H1 (cell line): ENCODE measurements around the gene KCTD2. TPM values are rescaled to one million over a fixed set of nuclear protein-coding genes. Genes with fewer than 3 reads are reported as not detected.

Source experiments
- CTCF ChIA-PET: fragments of 300-600 bp; sonication (Branson Sonifier 250); formaldehyde crosslinking; loops from one replicate; lab custom pipeline; 2021; ENCODE audit not compliant: partially characterized antibody; lab: Charles Lee
- POLR2A ChIA-PET: fragments of 300-600 bp; sonication (Branson Sonifier 250); formaldehyde crosslinking; loops from one replicate; lab custom pipeline; 2021; ENCODE audit warnings: inconsistent platforms; ENCODE audit not compliant: partially characterized antibody; lab: Charles Lee
- DNase-seq, 2 experiments: peaks; one replicate each; pipeline versions ENCODE4 v3.0.0 to v3.0.0-alpha.2; 2010 to 2022; ENCODE audit warnings: low spot score in 2 of 2, low read depth in 1 of 2, mixed read lengths in 1 of 2
- FAIRE-seq: peaks from 2 replicates; lab custom pipeline; 2011; peaks lifted over from hg19 to GRCh38; lab: Jason Lieb, UNC
- H2AFZ ChIP-seq: 2 replicates; pipeline ENCODE4 v1.8.1; 2012; ENCODE audit warnings: low read length, inconsistent platforms
- H2AK5ac ChIP-seq: 2 replicates; pipeline ENCODE4 v1.6.1; 2013; ENCODE audit warnings: low read depth, low read length
- H2BK120ac ChIP-seq: replicated peaks from 2 replicates; pipeline ENCODE3; 2013; ENCODE audit warnings: low read depth, low read length, inconsistent platforms
- H2BK12ac ChIP-seq: 2 replicates; pipeline ENCODE4 v1.6.1; 2013; ENCODE audit warnings: low read depth, low read length
- H2BK15ac ChIP-seq: 2 replicates; pipeline ENCODE4 v1.6.1; 2013; ENCODE audit warnings: low read length
- H2BK20ac ChIP-seq: 2 replicates; pipeline ENCODE4 v1.6.1; 2013; ENCODE audit warnings: low read length
- H2BK5ac ChIP-seq: 2 replicates; pipeline ENCODE4 v1.6.1; 2013; ENCODE audit warnings: low read depth, low read length
- H3K14ac ChIP-seq: 2 replicates; pipeline ENCODE4 v1.6.1; 2013; ENCODE audit warnings: inconsistent platforms; ENCODE audit not compliant: insufficient read length
- H3K18ac ChIP-seq: 2 replicates; pipeline ENCODE4 v1.6.1; 2013; ENCODE audit warnings: low read length; ENCODE audit errors: extremely low read depth
- H3K23ac ChIP-seq: 2 replicates; pipeline ENCODE4 v1.6.1; 2013; ENCODE audit warnings: inconsistent platforms; ENCODE audit not compliant: insufficient read length
- H3K23me2 ChIP-seq: 2 replicates; pipeline ENCODE4 v1.6.1; 2013; ENCODE audit warnings: low read depth, low read length
- H3K27ac ChIP-seq: 2 replicates; pipeline ENCODE4 v1.6.1; 2011; ENCODE audit warnings: low read depth, low read length, inconsistent platforms
- H3K27me3 ChIP-seq, 4 experiments: replicated peaks in 1 of 4; 1 replicate in 1 of 4; 2 replicates in 3 of 4; pipeline versions ENCODE4 v1.6.1 to v1.8.1; 2011 to 2013; ENCODE audit warnings: low read length in 3 of 4, mild to moderate bottlenecking in 3 of 4, inconsistent platforms in 2 of 4, mixed read lengths in 2 of 4, moderate library complexity in 1 of 4; ENCODE audit not compliant: control insufficient read depth in 3 of 4, insufficient read depth in 3 of 4; ENCODE audit errors: extremely low read depth in 1 of 4
- H3K36me3 ChIP-seq, 4 experiments: 2 replicates each; pipeline versions ENCODE4 v1.6.1 to v1.8.1; 2011 to 2013; ENCODE audit warnings: mild to moderate bottlenecking in 4 of 4, low read length in 3 of 4, moderate library complexity in 2 of 4, control low read depth in 1 of 4, inconsistent platforms in 1 of 4; ENCODE audit not compliant: insufficient read depth in 4 of 4, control insufficient read depth in 2 of 4
- H3K4ac ChIP-seq: replicated peaks from 2 replicates; pipeline ENCODE3; 2013; ENCODE audit warnings: low read length, low read depth, mixed read lengths, inconsistent platforms; ENCODE audit not compliant: insufficient read length
- H3K4me1 ChIP-seq, 4 experiments: replicated peaks in 1 of 4; 1 replicate in 1 of 4; 2 replicates in 3 of 4; pipeline versions ENCODE4 v1.6.1 to v1.8.1; 2011 to 2013; ENCODE audit warnings: low read length in 3 of 4, inconsistent platforms in 2 of 4, mixed read lengths in 1 of 4; ENCODE audit not compliant: insufficient read depth in 4 of 4, control insufficient read depth in 3 of 4
- H3K4me2 ChIP-seq, 2 experiments: 2 replicates each; pipeline versions ENCODE4 v1.6.1 to v1.8.1; 2011 to 2013; ENCODE audit warnings: low read depth in 2 of 2, low read length in 2 of 2, control low read depth in 1 of 2, inconsistent platforms in 1 of 2, mild to moderate bottlenecking in 1 of 2; ENCODE audit not compliant: insufficient read depth in 1 of 2
- H3K4me3 ChIP-seq, 4 experiments: fragments of 200-600, 300-600 bp in 1 of 4; sonication (generic), shearing (Covaris generic), sonication (Bioruptor Twin) in 1 of 4; 2 replicates each; pipeline versions ENCODE4 v1.5.1 to v1.8.1; 2011 to 2016; ENCODE audit warnings: low read length in 4 of 4, low read depth in 3 of 4, control low read depth in 2 of 4, inconsistent platforms in 2 of 4, mild to moderate bottlenecking in 2 of 4, mixed read lengths in 1 of 4, moderate library complexity in 1 of 4; ENCODE audit not compliant: insufficient read depth in 2 of 4; ENCODE audit errors: extremely low read depth in 1 of 4
- H3K56ac ChIP-seq: replicated peaks from 2 replicates; pipeline ENCODE3; 2013; ENCODE audit warnings: low read depth, mild to moderate bottlenecking, mixed read lengths, low read length, inconsistent platforms; ENCODE audit not compliant: insufficient read length
- H3K79me1 ChIP-seq: 2 replicates; pipeline ENCODE4 v1.6.1; 2013; ENCODE audit warnings: low read depth, low read length, control low read depth
- H3K79me2 ChIP-seq, 2 experiments: 2 replicates each; pipeline versions ENCODE4 v1.6.1 to v1.8.1; 2012 to 2013; ENCODE audit warnings: low read length in 2 of 2, mild to moderate bottlenecking in 2 of 2, inconsistent platforms in 1 of 2; ENCODE audit not compliant: insufficient read depth in 2 of 2, control insufficient read depth in 1 of 2
- H3K9ac ChIP-seq, 4 experiments: replicated peaks in 1 of 4; 1 replicate in 1 of 4; 2 replicates in 3 of 4; pipeline versions ENCODE4 v1.6.1 to v1.8.1; 2011 to 2013; ENCODE audit warnings: low read depth in 3 of 4, low read length in 3 of 4, control low read depth in 2 of 4, mild to moderate bottlenecking in 2 of 4, moderate library complexity in 2 of 4, inconsistent platforms in 1 of 4; ENCODE audit errors: extremely low read depth in 1 of 4
- H3K9me3 ChIP-seq, 2 experiments: 2 replicates each; pipeline versions ENCODE4 v1.6.1 to v1.8.1; 2012 to 2013; ENCODE audit warnings: mild to moderate bottlenecking in 2 of 2, moderate library complexity in 2 of 2, control low read depth in 1 of 2, inconsistent platforms in 1 of 2, low read depth in 1 of 2, low read length in 1 of 2, mixed read lengths in 1 of 2; ENCODE audit not compliant: insufficient read depth in 2 of 2
- H4K20me1 ChIP-seq, 2 experiments: replicated peaks in 1 of 2; 2 replicates each; pipeline versions ENCODE3 to v1.8.1; 2011 to 2013; ENCODE audit warnings: inconsistent platforms in 2 of 2, low read length in 2 of 2, mild to moderate bottlenecking in 1 of 2; ENCODE audit not compliant: insufficient read depth in 2 of 2, control insufficient read depth in 1 of 2
- H4K5ac ChIP-seq: 2 replicates; pipeline ENCODE4 v1.6.1; 2013; ENCODE audit warnings: low read length, low read depth, mixed read lengths, inconsistent platforms; ENCODE audit not compliant: insufficient read length
- H4K8ac ChIP-seq: 2 replicates; pipeline ENCODE4 v1.8.0; 2013; ENCODE audit warnings: mild to moderate bottlenecking, moderate library complexity, low read length, inconsistent platforms; ENCODE audit not compliant: insufficient read depth; ENCODE audit errors: extremely low read depth
- H4K91ac ChIP-seq: replicated peaks from 2 replicates; pipeline ENCODE3; 2013; ENCODE audit warnings: low read length, mixed read lengths, inconsistent platforms; ENCODE audit not compliant: insufficient read length
- CREB1 ChIP-seq: IDR thresholded peaks from 2 replicates; pipeline ENCODE4 v1.6.1; 2012; ENCODE audit warnings: inconsistent platforms
- HDAC2 ChIP-seq, 2 experiments: fragments of 300-600 bp in 1 of 2; sonication (generic) in 1 of 2; IDR thresholded peaks; 2 replicates each; pipeline ENCODE4 v1.6.1; 2011 to 2012; ENCODE audit warnings: low read depth in 2 of 2, low read length in 2 of 2, mild to moderate bottlenecking in 2 of 2, moderate library complexity in 2 of 2, borderline replicate concordance in 1 of 2, inconsistent platforms in 1 of 2
- WGBS, 2 experiments: shearing (Covaris generic) in 1 of 2; methylation state at CpG; one replicate each; pipeline versions ENCODE4 v1.1.6 to v1.1.7; 2013 to 2015; ENCODE audit warnings: low lambda C conversion rate in 2 of 2, mixed read lengths in 2 of 2, inconsistent platforms in 1 of 2, low coverage in 1 of 2, missing lambda C conversion rate in 1 of 2; ENCODE audit not compliant: insufficient replicate concordance in 2 of 2, insufficient coverage in 1 of 2, insufficient read length in 1 of 2; ENCODE audit errors: extremely low coverage in 1 of 2, missing lambda C conversion rate in 1 of 2; 5-methylcytosine and 5-hydroxymethylcytosine counted together
- polyA plus RNA-seq, 7 experiments: library from polyadenylated mRNA; depleted of rRNA in 3 of 7; stranded (reverse) in 5 of 7; unstranded in 2 of 7; fragments of >200 nt in 5 of 7; fragments of 200-250 nt in 2 of 7; gene quantifications; 1 replicate in 5 of 7; 2 replicates in 1 of 7; 4 replicates in 1 of 7; pipeline versions ENCODE4 v1.2.1 to v1.2.3, GENCODE V29; 2011 to 2013; ENCODE audit warnings: missing spikeins in 2 of 7, mixed read lengths in 2 of 7
- total RNA-seq: library from RNA; stranded (reverse); fragmentation: NEBNext Ultra II Directional; extraction: Animal tissue kit (Norgen Biotek cat#: 25700); gene quantifications from 2 replicates; pipeline ENCODE4 v1.2.1, GENCODE V29; 2021
- TF ChIP-seq, protein P1 (sequence below): IDR thresholded peaks from 2 replicates; pipeline ENCODE4 v1.6.1; 2012; ENCODE audit warnings: inconsistent platforms

KCTD2 gene
- total and polyA plus RNA-seq, 2 of the 8 experiments (the other 6 are each of a cell fraction or from before 2014, with no cell fraction given): 33.7 to 36.8 TPM

DNA sequence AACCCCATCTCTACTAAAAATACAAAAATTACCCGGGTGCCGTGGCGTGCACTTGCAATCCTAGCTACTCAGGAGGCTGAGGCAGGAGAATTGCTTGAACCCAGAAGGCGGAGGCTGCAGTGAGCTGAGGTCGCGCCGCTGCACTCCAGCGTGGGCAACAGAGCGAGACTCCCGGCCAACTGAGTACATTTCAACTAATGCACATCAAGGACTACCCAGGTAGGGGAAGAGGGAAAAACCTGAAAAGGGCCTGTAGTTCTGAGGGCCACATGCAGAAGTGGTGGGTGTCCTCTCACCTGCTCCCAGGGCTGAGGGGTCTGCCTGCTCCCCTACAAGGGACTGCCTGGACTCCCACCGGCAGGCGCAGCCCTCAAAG is 40.1 kb downstream of the KCTD2 start:
- Histone ChIP-seq H4K20me1 (peaks cover 0 to 3% of the 10 kb centered on the region in 2 experiments), H3K4ac (peak overlapping the region; percentile 74), H3K4me3 (peak overlapping the region; percentile 73 to 82 (median 77)), H2AK5ac (no peak overlapping the region), H2AFZ (peak overlapping the region; percentile 54; the same call in 1 of the 2 replicates), H3K27ac (peak overlapping the region; percentile 71), H3K9ac (peak overlapping the region in 3 of 4 experiments; percentile 54 to 64 (median 54); a peak in 4 of 7 replicates), H2BK5ac (peak overlapping the region; percentile 94), H3K79me2 (peaks cover 0 to 7% of the 10 kb centered on the region in 2 experiments; a peak in 2 of 4 replicates), H3K79me1 (peaks cover 9% of the 10 kb centered on the region), H3K36me3 (no peaks in the 10 kb centered on the region; a peak in 1 of 8 replicates), H2BK15ac (peak overlapping the region; percentile 88; the same call in 1 of the 2 replicates), H4K5ac (peak overlapping the region; percentile 92), H3K4me1 (peaks cover 3 to 37% (median 29%) of the 10 kb centered on the region in 4 experiments), H3K14ac (no peak overlapping the region), H3K9me3 (no peaks in the 10 kb centered on the region), H2BK20ac (no peak overlapping the region), H4K91ac (peak overlapping the region; percentile 98), H3K4me2 (peak overlapping the region; percentile 82 to 90), H2BK12ac (peak overlapping the region; percentile 92; the same call in 1 of the 2 replicates), H3K27me3 (no peaks in the 10 kb centered on the region), H3K18ac (peak overlapping the region; percentile 100), H3K56ac (peak overlapping the region; percentile 24), H4K8ac (no peak overlapping the region; the same call in 1 of the 2 replicates), H3K23ac (no peak overlapping the region), H3K23me2 (peaks cover 15% of the 10 kb centered on the region), H2BK120ac (peak overlapping the region; percentile 97)
- FAIRE-seq (no peak), DNase-seq (no peak)
- CTCF ChIA-PET: interaction anchor here (0.9 to 6.3 kb wide), 10 partner anchors 10 to 154 kb away, joined by 3 to 81 read pairs (median 6); no protein-coding TSS in a partner anchor
- TF ChIP-seq CREB1 (no peak), HDAC2 (IDR thresholded peaks at IDR 0.05; ENCODE audit: borderline replicate concordance in 1 of 2, low read depth in 2 of 2, low read length in 2 of 2) (no peak)
- TF ChIP-seq, protein P1, sequence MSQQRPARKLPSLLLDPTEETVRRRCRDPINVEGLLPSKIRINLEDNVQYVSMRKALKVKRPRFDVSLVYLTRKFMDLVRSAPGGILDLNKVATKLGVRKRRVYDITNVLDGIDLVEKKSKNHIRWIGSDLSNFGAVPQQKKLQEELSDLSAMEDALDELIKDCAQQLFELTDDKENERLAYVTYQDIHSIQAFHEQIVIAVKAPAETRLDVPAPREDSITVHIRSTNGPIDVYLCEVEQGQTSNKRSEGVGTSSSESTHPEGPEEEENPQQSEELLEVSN: 0 out of 2 replicates have a peak, but pooled peaks have one; percentile 1
- WGBS, 2 experiments: 57% methylated on average over 12 of the region's 12 CpGs; no CpG with 5 or more reads in 1 of the 2 experiments
- POLR2A ChIA-PET: interaction anchor here (0.9 to 3.7 kb wide), 16 partner anchors 8 to 214 kb away, joined by 3 to 32 read pairs (median 6); partner anchors contain the start of genes FDXR, JPT1, MRPL58 and NT5C
